GM23338 (cell line): Measurements from ENCODE around the gene SLC3A2. TPM values are rescaled to one million over a fixed set of nuclear protein-coding genes. Genes with fewer than 3 reads are reported as not detected.

Experiments
- ATAC-seq: fragments of 200-7000 bp; cut with Tn5 transposase; 3 replicates; pipeline ENCODE4 v1.9.1; 2020
- DNase-seq: peaks from one replicate; pipeline ENCODE4 v3.0.0-alpha.2; 2015; ENCODE audit warnings: low spot score
- H2AFZ ChIP-seq: fragments of 200-600 bp; sonication (generic); 2 replicates; pipeline ENCODE4 v1.8.0; 2016; ENCODE audit warnings: antibody characterized with exemption, mild to moderate bottlenecking, moderate library complexity
- H3F3A ChIP-seq: fragments of 200-600 bp; sonication (generic); replicated peaks from 2 replicates; pipeline ENCODE4 v1.8.0; 2017; ENCODE audit warnings: antibody characterized with exemption, mixed run types, low read depth
- H3K27ac ChIP-seq: fragments of 200-600 bp; sonication (generic); 2 replicates; pipeline ENCODE4 v1.6.1; 2016; ENCODE audit warnings: low read depth
- H3K27me3 ChIP-seq: fragments of 200-600 bp; sonication (generic); 2 replicates; pipeline ENCODE4 v1.8.0; 2016; ENCODE audit warnings: mild to moderate bottlenecking, mixed run types, moderate library complexity; ENCODE audit not compliant: insufficient read depth
- H3K36me3 ChIP-seq: fragments of 200-600 bp; sonication (generic); 2 replicates; pipeline ENCODE4 v1.8.0; 2016; ENCODE audit warnings: mild to moderate bottlenecking; ENCODE audit not compliant: insufficient read depth
- H3K4me1 ChIP-seq: fragments of 200-600 bp; sonication (generic); 2 replicates; pipeline ENCODE4 v1.8.0; 2016; ENCODE audit warnings: mild to moderate bottlenecking, moderate library complexity; ENCODE audit not compliant: insufficient read depth
- H3K4me2 ChIP-seq: fragments of 200-600 bp; sonication (generic); 2 replicates; pipeline ENCODE4 v1.7.1; 2017; ENCODE audit warnings: mixed run types
- H3K4me3 ChIP-seq: fragments of 200-600 bp; sonication (generic); 2 replicates; pipeline ENCODE4 v1.6.1; 2016; ENCODE audit warnings: mixed run types
- H3K79me2 ChIP-seq: fragments of 200-600 bp; sonication (generic); replicated peaks from 2 replicates; pipeline ENCODE4 v1.8.0; 2017; ENCODE audit warnings: mild to moderate bottlenecking; ENCODE audit not compliant: insufficient read depth
- H3K9me2 ChIP-seq: fragments of 200-600 bp; sonication (generic); 2 replicates; pipeline ENCODE4 v1.8.0; 2017; ENCODE audit not compliant: insufficient read depth
- H4K20me1 ChIP-seq: fragments of 200-600 bp; sonication (generic); replicated peaks from 2 replicates; pipeline ENCODE4 v1.8.0; 2017; ENCODE audit warnings: mild to moderate bottlenecking; ENCODE audit not compliant: insufficient read depth
- H3K27ac Mint-ChIP-seq: 2 replicates; pipeline ENCODE4 v1.8.0; 2020; ENCODE audit warnings: inconsistent platforms, mild to moderate bottlenecking, moderate library complexity, mixed read lengths
- H3K27me3 Mint-ChIP-seq: 3 replicates; pipeline ENCODE4 v1.8.0; 2022; ENCODE audit warnings: low read depth, mild to moderate bottlenecking, moderate library complexity, mixed read lengths, inconsistent platforms; ENCODE audit not compliant: insufficient read depth, poor library complexity
- H3K36me3 Mint-ChIP-seq: 3 replicates; pipeline ENCODE4 v1.8.0; 2021; ENCODE audit warnings: low read depth, mild to moderate bottlenecking, inconsistent platforms, moderate library complexity, mixed read lengths
- H3K4me1 Mint-ChIP-seq: 3 replicates; pipeline ENCODE4 v1.8.0; 2020; ENCODE audit warnings: mild to moderate bottlenecking, inconsistent platforms, mixed read lengths
- H3K4me3 Mint-ChIP-seq: 3 replicates; pipeline ENCODE4 v1.8.0; 2021; ENCODE audit warnings: moderate library complexity, mild to moderate bottlenecking, inconsistent platforms, mixed read lengths
- H3K9me3 Mint-ChIP-seq: 3 replicates; pipeline ENCODE4 v1.8.0; 2020; ENCODE audit warnings: moderate library complexity, mild to moderate bottlenecking, inconsistent platforms, mixed read lengths
- CREB1 ChIP-seq: fragments of 250-450 bp; sonication (Bioruptor Pico); IDR thresholded peaks from 2 replicates; pipeline ENCODE4 v1.5.0; 2020; ENCODE audit warnings: low read depth, mild to moderate bottlenecking, moderate library complexity
- EZH2 ChIP-seq: fragments of 200-600 bp; sonication (generic); IDR thresholded peaks from one replicate; pipeline ENCODE4 v1.8.0; 2017; ENCODE audit warnings: antibody characterized with exemption, mild to moderate bottlenecking, low read depth; ENCODE audit not compliant: unreplicated experiment
- EZH2phosphoT487 ChIP-seq: fragments of 200-600 bp; sonication (generic); IDR thresholded peaks from one replicate; pipeline ENCODE4 v1.8.1; 2018; ENCODE audit warnings: antibody characterized with exemption; ENCODE audit not compliant: unreplicated experiment
- JUNB ChIP-seq: IDR thresholded peaks from one replicate; pipeline ENCODE4 v1.6.1; 2016; ENCODE audit warnings: antibody characterized with exemption; ENCODE audit not compliant: unreplicated experiment
- NANOG ChIP-seq: IDR thresholded peaks from 2 replicates; pipeline ENCODE4 v1.6.1; 2016; ENCODE audit warnings: antibody characterized with exemption, borderline replicate concordance
- POLR2AphosphoS5 ChIP-seq: IDR thresholded peaks from 2 replicates; pipeline ENCODE4 v1.6.1; 2016; ENCODE audit warnings: antibody characterized with exemption, low read depth
- STAT1 ChIP-seq: IDR thresholded peaks from one replicate; pipeline ENCODE4 v1.6.1; 2016; ENCODE audit warnings: antibody characterized with exemption; ENCODE audit not compliant: unreplicated experiment
- ZNF114 ChIP-seq: fragments of 250-450 bp; sonication (Bioruptor Pico); IDR thresholded peaks from 2 replicates; pipeline ENCODE4 v1.5.0; 2020; ENCODE audit warnings: mild to moderate bottlenecking, moderate library complexity
- ZNF331 ChIP-seq: fragments of 250-450 bp; sonication (Bioruptor Pico); IDR thresholded peaks from 2 replicates; pipeline ENCODE4 v1.5.0; 2020; ENCODE audit warnings: low read depth, mild to moderate bottlenecking, moderate library complexity
- polyA plus RNA-seq: library from polyadenylated mRNA; unstranded; fragments of >200 nt; fragmentation: Nextera tagmentation; extraction: Ambion mirVana; gene quantifications from 2 replicates; pipeline ENCODE4 v1.2.1, GENCODE V29; 2016
- total RNA-seq: library from RNA; depleted of rRNA; stranded (reverse); fragments of >200 nt; shearing (Covaris generic); gene quantifications from 2 replicates; pipeline ENCODE4 v1.2.3, GENCODE V29; 2014
- TF ChIP-seq, protein P1 (sequence below): fragments of 250-450 bp; sonication (Bioruptor Pico); IDR thresholded peaks from 2 replicates; pipeline ENCODE4 v1.5.0; 2020; ENCODE audit warnings: mild to moderate bottlenecking, moderate library complexity
- TF ChIP-seq, protein P2 (sequence below), 2 experiments: fragments of 200-600 bp in 1 of 2; sonication (generic) in 1 of 2; conservative IDR thresholded peaks; 2 replicates each; pipeline versions ENCODE4 v1.5.1 to v1.6.1; 2016 to 2017; ENCODE audit warnings: antibody characterized with exemption in 2 of 2, low read depth in 2 of 2, mild to moderate bottlenecking in 2 of 2, moderate library complexity in 1 of 2
- TF ChIP-seq, protein P3 (sequence below): IDR thresholded peaks from 2 replicates; pipeline ENCODE4 v1.6.1; 2016; ENCODE audit warnings: antibody characterized with exemption
- TF ChIP-seq, protein P4 (sequence below): IDR thresholded peaks from one replicate; pipeline ENCODE4 v1.6.1; 2018; ENCODE audit warnings: antibody characterized with exemption; ENCODE audit not compliant: unreplicated experiment

SLC3A2 gene
- total and polyA plus RNA-seq, 2 experiments from 2014 or later = 240 to 425 TPM

DNA sequence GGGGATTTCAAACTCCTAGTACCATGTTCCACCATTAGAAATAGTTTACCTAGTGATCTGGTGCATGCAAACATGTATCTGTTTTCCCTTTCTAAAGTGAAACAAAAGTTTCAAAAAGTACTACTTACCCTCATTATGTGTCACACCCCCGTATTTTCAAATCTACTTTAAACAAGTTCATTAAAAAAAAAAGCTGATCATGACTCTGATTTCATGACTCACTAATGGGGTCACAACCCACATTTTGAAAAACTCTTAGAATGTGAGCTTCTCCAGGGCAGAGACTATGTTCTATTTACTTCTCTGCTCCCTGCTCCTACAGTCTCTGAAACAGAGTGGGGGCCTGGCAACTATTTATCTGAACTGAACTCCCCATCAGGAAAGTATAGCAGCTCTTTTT is 22.2 kb downstream of the SLC3A2 start:
- H3K36me3 ChIP-seq = no peaks in the 10 kb centered on the region
- no peak overlapping the region for H3K4me2 ChIP-seq
- H3K27ac ChIP-seq = no peak overlapping the region
- H4K20me1 ChIP-seq = no peaks in the 10 kb centered on the region
- no peaks in the 10 kb centered on the region for H3K9me2 ChIP-seq
- no peak overlapping the region for H2AFZ ChIP-seq
- H3K4me1 Mint-ChIP-seq = peaks cover 8% of the 10 kb centered on the region
- H3K27ac Mint-ChIP-seq = no peak overlapping the region
- H3K27me3 Mint-ChIP-seq = peaks cover 6% of the 10 kb centered on the region
- ATAC-seq (no peak), DNase-seq (no peak)
- no peak overlapping the region for H3K4me3 ChIP-seq
- no peaks in the 10 kb centered on the region for H3F3A ChIP-seq
- H3K36me3 Mint-ChIP-seq = peaks cover 5% of the 10 kb centered on the region; the same call in 2 of the 3 replicates
- H3K4me1 ChIP-seq = no peaks in the 10 kb centered on the region; the same call in 1 of the 2 replicates
- no peaks in the 10 kb centered on the region for H3K27me3 ChIP-seq
- TF ChIP-seq EZH2 = no peak
- TF ChIP-seq, protein P1, sequence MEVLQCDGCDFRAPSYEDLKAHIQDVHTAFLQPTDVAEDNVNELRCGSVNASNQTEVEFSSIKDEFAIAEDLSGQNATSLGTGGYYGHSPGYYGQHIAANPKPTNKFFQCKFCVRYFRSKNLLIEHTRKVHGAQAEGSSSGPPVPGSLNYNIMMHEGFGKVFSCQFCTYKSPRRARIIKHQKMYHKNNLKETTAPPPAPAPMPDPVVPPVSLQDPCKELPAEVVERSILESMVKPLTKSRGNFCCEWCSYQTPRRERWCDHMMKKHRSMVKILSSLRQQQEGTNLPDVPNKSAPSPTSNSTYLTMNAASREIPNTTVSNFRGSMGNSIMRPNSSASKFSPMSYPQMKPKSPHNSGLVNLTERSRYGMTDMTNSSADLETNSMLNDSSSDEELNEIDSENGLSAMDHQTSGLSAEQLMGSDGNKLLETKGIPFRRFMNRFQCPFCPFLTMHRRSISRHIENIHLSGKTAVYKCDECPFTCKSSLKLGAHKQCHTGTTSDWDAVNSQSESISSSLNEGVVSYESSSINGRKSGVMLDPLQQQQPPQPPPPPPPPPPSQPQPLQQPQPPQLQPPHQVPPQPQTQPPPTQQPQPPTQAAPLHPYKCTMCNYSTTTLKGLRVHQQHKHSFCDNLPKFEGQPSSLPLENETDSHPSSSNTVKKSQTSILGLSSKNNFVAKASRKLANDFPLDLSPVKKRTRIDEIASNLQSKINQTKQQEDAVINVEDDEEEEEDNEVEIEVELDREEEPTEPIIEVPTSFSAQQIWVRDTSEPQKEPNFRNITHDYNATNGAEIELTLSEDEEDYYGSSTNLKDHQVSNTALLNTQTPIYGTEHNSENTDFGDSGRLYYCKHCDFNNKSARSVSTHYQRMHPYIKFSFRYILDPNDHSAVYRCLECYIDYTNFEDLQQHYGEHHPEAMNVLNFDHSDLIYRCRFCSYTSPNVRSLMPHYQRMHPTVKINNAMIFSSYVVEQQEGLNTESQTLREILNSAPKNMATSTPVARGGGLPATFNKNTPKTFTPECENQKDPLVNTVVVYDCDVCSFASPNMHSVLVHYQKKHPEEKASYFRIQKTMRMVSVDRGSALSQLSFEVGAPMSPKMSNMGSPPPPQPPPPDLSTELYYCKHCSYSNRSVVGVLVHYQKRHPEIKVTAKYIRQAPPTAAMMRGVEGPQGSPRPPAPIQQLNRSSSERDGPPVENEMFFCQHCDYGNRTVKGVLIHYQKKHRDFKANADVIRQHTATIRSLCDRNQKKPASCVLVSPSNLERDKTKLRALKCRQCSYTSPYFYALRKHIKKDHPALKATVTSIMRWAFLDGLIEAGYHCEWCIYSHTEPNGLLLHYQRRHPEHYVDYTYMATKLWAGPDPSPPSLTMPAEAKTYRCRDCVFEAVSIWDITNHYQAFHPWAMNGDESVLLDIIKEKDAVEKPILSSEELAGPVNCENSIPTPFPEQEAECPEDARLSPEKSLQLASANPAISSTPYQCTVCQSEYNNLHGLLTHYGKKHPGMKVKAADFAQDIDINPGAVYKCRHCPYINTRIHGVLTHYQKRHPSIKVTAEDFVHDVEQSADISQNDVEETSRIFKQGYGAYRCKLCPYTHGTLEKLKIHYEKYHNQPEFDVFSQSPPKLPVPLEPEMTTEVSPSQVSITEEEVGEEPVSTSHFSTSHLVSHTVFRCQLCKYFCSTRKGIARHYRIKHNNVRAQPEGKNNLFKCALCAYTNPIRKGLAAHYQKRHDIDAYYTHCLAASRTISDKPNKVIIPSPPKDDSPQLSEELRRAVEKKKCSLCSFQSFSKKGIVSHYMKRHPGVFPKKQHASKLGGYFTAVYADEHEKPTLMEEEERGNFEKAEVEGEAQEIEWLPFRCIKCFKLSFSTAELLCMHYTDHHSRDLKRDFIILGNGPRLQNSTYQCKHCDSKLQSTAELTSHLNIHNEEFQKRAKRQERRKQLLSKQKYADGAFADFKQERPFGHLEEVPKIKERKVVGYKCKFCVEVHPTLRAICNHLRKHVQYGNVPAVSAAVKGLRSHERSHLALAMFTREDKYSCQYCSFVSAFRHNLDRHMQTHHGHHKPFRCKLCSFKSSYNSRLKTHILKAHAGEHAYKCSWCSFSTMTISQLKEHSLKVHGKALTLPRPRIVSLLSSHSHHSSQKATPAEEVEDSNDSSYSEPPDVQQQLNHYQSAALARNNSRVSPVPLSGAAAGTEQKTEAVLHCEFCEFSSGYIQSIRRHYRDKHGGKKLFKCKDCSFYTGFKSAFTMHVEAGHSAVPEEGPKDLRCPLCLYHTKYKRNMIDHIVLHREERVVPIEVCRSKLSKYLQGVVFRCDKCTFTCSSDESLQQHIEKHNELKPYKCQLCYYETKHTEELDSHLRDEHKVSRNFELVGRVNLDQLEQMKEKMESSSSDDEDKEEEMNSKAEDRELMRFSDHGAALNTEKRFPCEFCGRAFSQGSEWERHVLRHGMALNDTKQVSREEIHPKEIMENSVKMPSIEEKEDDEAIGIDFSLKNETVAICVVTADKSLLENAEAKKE (CRISPR knock-in tag) = no peak
- no peak for TF ChIP-seq CREB1 (CRISPR knock-in tag)
- TF ChIP-seq, protein P2, sequence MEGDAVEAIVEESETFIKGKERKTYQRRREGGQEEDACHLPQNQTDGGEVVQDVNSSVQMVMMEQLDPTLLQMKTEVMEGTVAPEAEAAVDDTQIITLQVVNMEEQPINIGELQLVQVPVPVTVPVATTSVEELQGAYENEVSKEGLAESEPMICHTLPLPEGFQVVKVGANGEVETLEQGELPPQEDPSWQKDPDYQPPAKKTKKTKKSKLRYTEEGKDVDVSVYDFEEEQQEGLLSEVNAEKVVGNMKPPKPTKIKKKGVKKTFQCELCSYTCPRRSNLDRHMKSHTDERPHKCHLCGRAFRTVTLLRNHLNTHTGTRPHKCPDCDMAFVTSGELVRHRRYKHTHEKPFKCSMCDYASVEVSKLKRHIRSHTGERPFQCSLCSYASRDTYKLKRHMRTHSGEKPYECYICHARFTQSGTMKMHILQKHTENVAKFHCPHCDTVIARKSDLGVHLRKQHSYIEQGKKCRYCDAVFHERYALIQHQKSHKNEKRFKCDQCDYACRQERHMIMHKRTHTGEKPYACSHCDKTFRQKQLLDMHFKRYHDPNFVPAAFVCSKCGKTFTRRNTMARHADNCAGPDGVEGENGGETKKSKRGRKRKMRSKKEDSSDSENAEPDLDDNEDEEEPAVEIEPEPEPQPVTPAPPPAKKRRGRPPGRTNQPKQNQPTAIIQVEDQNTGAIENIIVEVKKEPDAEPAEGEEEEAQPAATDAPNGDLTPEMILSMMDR (conservative IDR thresholded peaks at IDR 0.05; ENCODE audit: low read depth in 2 of 2) = no peak
- TF ChIP-seq, protein P3, sequence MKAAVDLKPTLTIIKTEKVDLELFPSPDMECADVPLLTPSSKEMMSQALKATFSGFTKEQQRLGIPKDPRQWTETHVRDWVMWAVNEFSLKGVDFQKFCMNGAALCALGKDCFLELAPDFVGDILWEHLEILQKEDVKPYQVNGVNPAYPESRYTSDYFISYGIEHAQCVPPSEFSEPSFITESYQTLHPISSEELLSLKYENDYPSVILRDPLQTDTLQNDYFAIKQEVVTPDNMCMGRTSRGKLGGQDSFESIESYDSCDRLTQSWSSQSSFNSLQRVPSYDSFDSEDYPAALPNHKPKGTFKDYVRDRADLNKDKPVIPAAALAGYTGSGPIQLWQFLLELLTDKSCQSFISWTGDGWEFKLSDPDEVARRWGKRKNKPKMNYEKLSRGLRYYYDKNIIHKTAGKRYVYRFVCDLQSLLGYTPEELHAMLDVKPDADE = no peak
- TF ChIP-seq NANOG = no peak
- TF ChIP-seq POLR2AphosphoS5 = no peak
- TF ChIP-seq ZNF331 (CRISPR knock-in tag) = no peak
- no peak for TF ChIP-seq JUNB
- no peak for TF ChIP-seq ZNF114
- TF ChIP-seq, protein P4, sequence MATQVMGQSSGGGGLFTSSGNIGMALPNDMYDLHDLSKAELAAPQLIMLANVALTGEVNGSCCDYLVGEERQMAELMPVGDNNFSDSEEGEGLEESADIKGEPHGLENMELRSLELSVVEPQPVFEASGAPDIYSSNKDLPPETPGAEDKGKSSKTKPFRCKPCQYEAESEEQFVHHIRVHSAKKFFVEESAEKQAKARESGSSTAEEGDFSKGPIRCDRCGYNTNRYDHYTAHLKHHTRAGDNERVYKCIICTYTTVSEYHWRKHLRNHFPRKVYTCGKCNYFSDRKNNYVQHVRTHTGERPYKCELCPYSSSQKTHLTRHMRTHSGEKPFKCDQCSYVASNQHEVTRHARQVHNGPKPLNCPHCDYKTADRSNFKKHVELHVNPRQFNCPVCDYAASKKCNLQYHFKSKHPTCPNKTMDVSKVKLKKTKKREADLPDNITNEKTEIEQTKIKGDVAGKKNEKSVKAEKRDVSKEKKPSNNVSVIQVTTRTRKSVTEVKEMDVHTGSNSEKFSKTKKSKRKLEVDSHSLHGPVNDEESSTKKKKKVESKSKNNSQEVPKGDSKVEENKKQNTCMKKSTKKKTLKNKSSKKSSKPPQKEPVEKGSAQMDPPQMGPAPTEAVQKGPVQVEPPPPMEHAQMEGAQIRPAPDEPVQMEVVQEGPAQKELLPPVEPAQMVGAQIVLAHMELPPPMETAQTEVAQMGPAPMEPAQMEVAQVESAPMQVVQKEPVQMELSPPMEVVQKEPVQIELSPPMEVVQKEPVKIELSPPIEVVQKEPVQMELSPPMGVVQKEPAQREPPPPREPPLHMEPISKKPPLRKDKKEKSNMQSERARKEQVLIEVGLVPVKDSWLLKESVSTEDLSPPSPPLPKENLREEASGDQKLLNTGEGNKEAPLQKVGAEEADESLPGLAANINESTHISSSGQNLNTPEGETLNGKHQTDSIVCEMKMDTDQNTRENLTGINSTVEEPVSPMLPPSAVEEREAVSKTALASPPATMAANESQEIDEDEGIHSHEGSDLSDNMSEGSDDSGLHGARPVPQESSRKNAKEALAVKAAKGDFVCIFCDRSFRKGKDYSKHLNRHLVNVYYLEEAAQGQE = no peak
- TF ChIP-seq EZH2phosphoT487 = no peak
- TF ChIP-seq STAT1 = no peak
- H3K9me3 Mint-ChIP-seq = peaks cover 5% of the 10 kb centered on the region
- no peak overlapping the region for H3K4me3 Mint-ChIP-seq
- no peaks in the 10 kb centered on the region for H3K79me2 ChIP-seq
